GM12874 (cell line): Measurements from ENCODE around the gene WNK1.

Source experiments
- TF ChIP-seq, protein P1 (sequence below): IDR thresholded peaks from 2 replicates; pipeline ENCODE4 v1.5.1; 2011; ENCODE audit warnings: low read depth, mild to moderate bottlenecking, control low read depth, low read length, moderate library complexity; ENCODE audit not compliant: insufficient read depth

Gene WNK1

DNA sequence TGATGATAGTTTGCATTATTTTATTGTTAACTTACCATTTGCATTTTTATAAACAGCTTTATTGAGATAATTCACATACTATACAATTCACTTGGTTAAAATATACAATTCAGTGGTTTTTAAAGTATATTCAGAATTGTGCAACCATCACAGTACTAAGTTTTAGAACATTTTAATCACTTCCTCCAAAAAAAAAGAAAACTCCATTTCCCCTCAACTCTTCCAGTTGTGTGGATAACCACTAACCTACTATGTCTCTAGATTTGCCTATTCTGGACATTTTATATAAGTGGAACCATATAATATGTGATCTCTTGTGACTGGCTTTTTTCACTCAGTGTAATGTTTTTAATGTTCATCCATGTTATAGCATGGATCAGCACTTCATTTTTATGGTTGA lies 41.3 kb downstream of the WNK1 start:
- TF ChIP-seq, protein P1, sequence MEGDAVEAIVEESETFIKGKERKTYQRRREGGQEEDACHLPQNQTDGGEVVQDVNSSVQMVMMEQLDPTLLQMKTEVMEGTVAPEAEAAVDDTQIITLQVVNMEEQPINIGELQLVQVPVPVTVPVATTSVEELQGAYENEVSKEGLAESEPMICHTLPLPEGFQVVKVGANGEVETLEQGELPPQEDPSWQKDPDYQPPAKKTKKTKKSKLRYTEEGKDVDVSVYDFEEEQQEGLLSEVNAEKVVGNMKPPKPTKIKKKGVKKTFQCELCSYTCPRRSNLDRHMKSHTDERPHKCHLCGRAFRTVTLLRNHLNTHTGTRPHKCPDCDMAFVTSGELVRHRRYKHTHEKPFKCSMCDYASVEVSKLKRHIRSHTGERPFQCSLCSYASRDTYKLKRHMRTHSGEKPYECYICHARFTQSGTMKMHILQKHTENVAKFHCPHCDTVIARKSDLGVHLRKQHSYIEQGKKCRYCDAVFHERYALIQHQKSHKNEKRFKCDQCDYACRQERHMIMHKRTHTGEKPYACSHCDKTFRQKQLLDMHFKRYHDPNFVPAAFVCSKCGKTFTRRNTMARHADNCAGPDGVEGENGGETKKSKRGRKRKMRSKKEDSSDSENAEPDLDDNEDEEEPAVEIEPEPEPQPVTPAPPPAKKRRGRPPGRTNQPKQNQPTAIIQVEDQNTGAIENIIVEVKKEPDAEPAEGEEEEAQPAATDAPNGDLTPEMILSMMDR, result no peak

DNA sequence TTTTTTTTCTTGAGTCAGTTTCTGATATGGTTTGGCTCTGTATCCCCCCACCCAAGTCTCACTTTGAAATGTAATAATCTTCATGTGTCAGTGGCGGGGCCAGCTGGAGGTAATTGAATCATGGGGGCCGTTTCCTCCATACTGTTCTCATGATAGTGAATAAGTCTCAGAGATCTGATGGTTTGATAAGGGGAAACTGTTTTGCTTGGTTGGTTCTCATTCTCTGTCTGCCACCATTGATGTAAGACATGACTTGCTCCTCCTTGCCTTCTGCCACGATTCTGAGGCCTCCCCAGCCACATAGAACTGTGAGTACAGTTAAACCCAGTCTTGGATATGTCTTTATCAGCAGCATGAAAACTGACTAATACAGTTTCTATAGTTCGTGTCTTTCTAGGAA lies 42.9 kb downstream of the WNK1 start:
- TF ChIP-seq, protein P1, result no peak

DNA sequence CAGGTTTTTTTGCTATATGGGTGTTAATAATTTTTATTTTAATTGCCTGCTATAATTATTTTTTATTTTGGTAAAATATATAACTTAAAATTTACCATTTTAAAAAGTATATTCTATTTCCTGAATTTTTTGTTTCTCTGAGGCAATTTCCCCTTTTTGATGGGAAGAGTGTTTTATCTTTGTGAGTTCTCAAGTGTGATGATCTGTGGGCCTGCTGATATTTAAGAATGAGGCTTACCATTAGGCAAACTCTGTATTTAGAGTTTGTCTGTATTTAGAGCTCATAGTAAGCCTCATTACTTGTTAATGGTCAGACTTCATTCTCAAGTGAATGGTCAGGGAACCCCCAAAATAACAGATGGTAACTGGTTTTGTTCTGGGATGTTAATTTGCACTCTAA lies 48.0 kb downstream of the WNK1 start:
- TF ChIP-seq, protein P1, result no peak

DNA sequence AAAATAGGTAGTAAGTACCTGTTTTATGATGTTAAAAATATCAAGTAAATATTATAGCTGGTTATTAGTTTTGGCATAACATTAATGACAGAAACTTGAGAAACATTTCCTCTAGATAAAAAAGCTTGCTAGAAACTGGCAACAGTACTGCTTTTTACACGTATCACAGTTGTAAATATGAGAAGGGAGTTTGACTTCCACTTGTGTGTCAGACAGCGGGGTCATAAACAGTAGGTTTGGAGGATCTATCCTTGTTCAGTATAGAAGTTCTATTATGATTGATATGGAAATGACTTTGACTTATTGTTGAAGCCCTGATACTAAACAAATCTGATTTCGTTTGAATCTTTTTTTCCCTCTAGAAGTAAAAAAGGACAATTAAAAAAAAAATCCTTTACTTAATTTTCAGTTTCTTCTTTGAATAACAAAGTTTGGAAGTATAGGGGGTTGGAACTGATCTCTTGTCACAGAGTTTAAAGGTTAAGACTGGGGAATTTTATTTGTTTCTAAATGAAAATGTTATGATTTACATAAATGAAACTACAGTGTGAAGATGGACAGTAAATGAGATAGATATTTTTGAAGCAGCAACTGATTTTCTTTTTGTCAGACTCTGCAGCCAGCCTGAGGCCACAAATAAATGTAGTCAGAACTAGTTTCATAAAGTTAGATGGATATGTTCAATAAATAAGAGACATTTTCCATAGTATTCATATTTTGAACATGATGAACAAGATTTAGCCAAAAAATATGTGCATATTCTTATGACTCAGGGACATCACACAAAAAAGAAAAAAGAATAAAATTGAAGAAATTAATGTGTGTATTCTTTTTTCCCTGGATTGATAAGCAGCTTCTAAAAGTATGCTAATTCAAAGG lies 50.1 kb downstream of the WNK1 start:
- TF ChIP-seq, protein P1, result no peak

DNA sequence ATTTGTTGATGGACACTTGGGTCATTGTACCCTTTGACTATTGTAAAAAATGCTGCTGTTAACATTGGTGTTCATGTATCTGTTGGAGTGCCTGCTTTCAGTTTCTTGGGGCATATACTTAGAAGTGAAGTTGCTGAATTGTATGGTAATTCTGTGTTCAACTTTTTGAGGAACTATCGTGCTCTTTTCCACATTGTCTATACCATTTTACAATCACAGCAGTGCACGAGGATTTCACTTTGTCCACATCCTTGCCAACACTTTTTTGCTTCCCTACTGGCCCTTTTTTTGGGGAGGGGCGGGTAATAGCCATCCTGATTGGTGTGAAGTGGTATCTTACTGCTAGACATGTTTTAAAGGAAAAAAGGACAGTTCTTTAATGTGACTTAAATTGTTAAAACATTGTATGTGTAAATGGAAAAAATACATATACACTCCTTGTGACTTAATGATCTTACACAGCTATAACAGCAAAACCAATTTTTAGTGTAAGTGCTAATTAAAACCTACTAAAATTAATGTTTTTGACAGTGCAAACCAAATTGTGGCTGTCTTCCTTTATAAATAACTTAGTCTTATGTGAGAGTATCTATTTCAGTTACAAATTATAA lies 52.7 kb downstream of the WNK1 start:
- TF ChIP-seq, protein P1, result no peak

DNA sequence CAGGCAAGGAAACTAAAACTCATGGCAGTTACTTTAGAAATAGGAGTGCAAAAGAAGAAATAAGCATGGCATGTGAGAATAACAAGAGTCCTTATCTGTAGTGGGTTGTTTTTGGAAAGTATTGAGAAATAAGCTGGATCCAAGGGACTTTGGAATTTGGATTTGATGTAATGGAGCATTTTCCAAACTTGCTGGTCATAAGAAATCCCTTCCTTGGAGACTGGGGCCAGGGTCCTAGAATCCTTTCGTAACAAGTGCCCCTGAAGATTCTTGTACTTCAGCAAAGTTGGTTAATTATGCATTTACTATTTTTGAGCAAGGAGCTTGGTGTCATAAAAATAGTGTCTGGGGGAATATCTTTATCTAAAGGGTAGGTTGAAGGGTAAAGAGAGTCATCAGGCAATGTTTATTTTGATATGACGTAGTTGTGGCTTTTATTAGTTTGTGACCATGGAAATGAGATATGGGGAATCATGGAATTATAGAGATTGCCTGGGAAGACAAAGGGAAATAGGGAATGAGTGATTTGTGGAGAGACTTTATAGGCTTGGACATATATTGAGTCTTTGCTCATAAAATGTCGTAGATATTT lies 53.9 kb downstream of the WNK1 start:
- TF ChIP-seq, protein P1, result no peak

DNA sequence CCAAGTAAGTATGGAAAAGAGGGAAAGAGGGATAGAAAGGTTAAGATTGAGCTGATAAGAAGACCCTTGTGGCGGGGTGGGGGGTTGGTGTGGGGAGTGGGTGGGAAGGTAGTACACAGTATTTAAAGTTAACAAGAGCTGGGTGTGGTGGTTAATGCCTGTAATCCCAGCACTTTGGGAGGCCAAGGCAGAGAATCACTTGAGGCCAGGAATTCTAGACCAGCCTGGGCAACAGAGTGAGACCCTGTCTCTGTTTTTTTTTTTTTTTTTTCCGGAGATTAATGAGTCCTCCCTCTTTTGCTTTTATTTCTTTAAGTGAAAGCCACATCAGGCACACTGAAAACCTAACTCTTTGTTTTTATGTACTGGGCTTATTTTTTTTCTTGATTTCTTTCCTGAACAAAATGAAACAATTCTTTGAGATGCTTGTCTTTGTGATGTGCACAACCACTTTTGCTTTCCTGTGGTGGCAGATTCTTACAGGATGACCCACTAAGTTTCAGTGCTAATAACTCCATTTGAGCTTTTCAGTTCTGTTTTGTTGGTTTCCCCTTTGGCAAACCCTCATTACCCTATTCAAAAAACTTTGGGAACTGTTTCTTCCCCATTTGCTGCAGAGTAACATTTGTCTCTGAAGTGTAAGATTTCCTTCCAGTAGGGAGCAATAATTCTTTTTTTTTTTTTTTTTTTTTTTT lies 54.8 kb downstream of the WNK1 start:
- TF ChIP-seq, protein P1, result no peak
